HepG2 (cell line): ENCODE data around the gene WNK4. TPM values are rescaled to one million over a fixed set of nuclear protein-coding genes. Genes with fewer than 3 reads are reported as not detected.

Experiments used
- AHR ChIP-seq: IDR thresholded peaks from 2 replicates; pipeline ENCODE4 v1.6.1; 2018; ENCODE audit warnings: missing genetic modification reagents, missing compliant biosample characterization
- KAT2B ChIP-seq: fragments of 150-350 bp; IDR thresholded peaks from 2 replicates; pipeline ENCODE4 v1.6.1; 2014; ENCODE audit warnings: low read depth, low read length, borderline replicate concordance
- KDM6A ChIP-seq: IDR thresholded peaks from 2 replicates; pipeline ENCODE4 v1.6.1; 2016; ENCODE audit warnings: low read depth
- MAF1 ChIP-seq: sonication (generic); formaldehyde crosslinking; IDR thresholded peaks from 2 replicates; pipeline ENCODE4 v1.5.0; 2020; ENCODE audit warnings: missing genetic modification reagents, borderline replicate concordance
- POLR2G ChIP-seq: fragments of 200-400 bp; formaldehyde crosslinking; IDR thresholded peaks from 2 replicates; pipeline ENCODE4 v1.6.1; 2018; ENCODE audit warnings: mild to moderate bottlenecking, low read depth, low read length, moderate library complexity
- PRDM10 ChIP-seq: sonication (generic); formaldehyde crosslinking; IDR thresholded peaks from 2 replicates; pipeline ENCODE4 v1.4.0; 2020; ENCODE audit warnings: low read depth, missing genetic modification reagents
- RNF2 ChIP-seq: fragments of 450-650 bp; conservative IDR thresholded peaks from 2 replicates; pipeline ENCODE4 v1.6.1; 2016; ENCODE audit warnings: low read depth
- ZNF142 ChIP-seq: sonication (generic); formaldehyde crosslinking; IDR thresholded peaks from 2 replicates; pipeline ENCODE4 v1.4.0; 2020; ENCODE audit warnings: missing genetic modification reagents
- ZNF30 ChIP-seq: sonication (generic); formaldehyde crosslinking; IDR thresholded peaks from 2 replicates; pipeline ENCODE4 v1.5.0; 2020; ENCODE audit warnings: mild to moderate bottlenecking, missing genetic modification reagents
- ZNF567 ChIP-seq: sonication (generic); formaldehyde crosslinking; IDR thresholded peaks from 2 replicates; pipeline ENCODE4 v1.8.1; 2023; ENCODE audit warnings: mild to moderate bottlenecking, missing genetic modification reagents, borderline replicate concordance
- ZNF761 ChIP-seq: sonication (generic); formaldehyde crosslinking; conservative IDR thresholded peaks from 2 replicates; pipeline ENCODE4 v1.4.0; 2020; ENCODE audit warnings: mild to moderate bottlenecking, missing genetic modification reagents
- ZNF879 ChIP-seq: sonication (generic); formaldehyde crosslinking; IDR thresholded peaks from 2 replicates; pipeline ENCODE4 v1.8.1; 2023; ENCODE audit warnings: missing genetic modification reagents
- ZSCAN12 ChIP-seq: sonication (generic); formaldehyde crosslinking; IDR thresholded peaks from 2 replicates; pipeline ENCODE4 v1.9.0; 2021; ENCODE audit warnings: mild to moderate bottlenecking, missing genetic modification reagents
- polyA plus RNA-seq, 8 experiments: library from polyadenylated mRNA; depleted of rRNA in 3 of 8; stranded (reverse) in 7 of 8; unstranded in 1 of 8; fragments of >200 nt; fragmentation: Illumina TruSeq in 4 of 8; extraction: Trizol in 4 of 8; gene quantifications; 2 replicates each; pipeline versions ENCODE4 v1.2.1 to v1.2.3, GENCODE V29; 2011 to 2016; ENCODE audit warnings: low read depth in 4 of 8, missing spikeins in 1 of 8, mixed read lengths in 1 of 8; ENCODE audit not compliant: insufficient read depth in 1 of 8
- total RNA-seq, 5 experiments: library from RNA; depleted of rRNA; stranded (reverse); fragments of >200 nt; fragmentation: Illumina TruSeq; extraction: Trizol; gene quantifications; 2 replicates each; pipeline ENCODE4 v1.2.3, GENCODE V29; 2016; ENCODE audit warnings: low read depth in 1 of 5
- TF ChIP-seq, protein P1 (sequence below): IDR thresholded peaks from 2 replicates; pipeline ENCODE4 v1.6.1; 2016
- TF ChIP-seq, protein P2 (sequence below): conservative IDR thresholded peaks from 2 replicates; pipeline ENCODE4 v1.6.1; 2018; ENCODE audit warnings: missing genetic modification reagents

Gene WNK4
- total and polyA plus RNA-seq, 2 of the 13 experiments (the other 11 are each of a cell fraction or from before 2014, with no cell fraction given), result 2.7 to 13.7 TPM

- TF ChIP-seq PRDM10 (peak; percentile 83; the same call in 1 of the 2 replicates), RNF2 (peak; percentile 13; the same call in 1 of the 2 replicates), ZNF879 (CRISPR knock-in tag) (no peak), KAT2B (no peak), ZNF30 (no peak), ZNF567 (CRISPR knock-in tag) (no peak; the same call in 1 of the 2 replicates), ZNF761 (CRISPR knock-in tag) (no peak; the same call in 1 of the 2 replicates), POLR2G (peak; percentile 96), MAF1 (CRISPR knock-in tag) (no peak; the same call in 1 of the 2 replicates), KDM6A (CRISPR knock-in tag) (peak; percentile 95), AHR (CRISPR knock-in tag) (0 out of 2 replicates have a peak, but pooled peaks have one; percentile 26), ZNF142 (no peak; the same call in 1 of the 2 replicates), ZSCAN12 (CRISPR knock-in tag) (no peak)
- TF ChIP-seq, protein P1, sequence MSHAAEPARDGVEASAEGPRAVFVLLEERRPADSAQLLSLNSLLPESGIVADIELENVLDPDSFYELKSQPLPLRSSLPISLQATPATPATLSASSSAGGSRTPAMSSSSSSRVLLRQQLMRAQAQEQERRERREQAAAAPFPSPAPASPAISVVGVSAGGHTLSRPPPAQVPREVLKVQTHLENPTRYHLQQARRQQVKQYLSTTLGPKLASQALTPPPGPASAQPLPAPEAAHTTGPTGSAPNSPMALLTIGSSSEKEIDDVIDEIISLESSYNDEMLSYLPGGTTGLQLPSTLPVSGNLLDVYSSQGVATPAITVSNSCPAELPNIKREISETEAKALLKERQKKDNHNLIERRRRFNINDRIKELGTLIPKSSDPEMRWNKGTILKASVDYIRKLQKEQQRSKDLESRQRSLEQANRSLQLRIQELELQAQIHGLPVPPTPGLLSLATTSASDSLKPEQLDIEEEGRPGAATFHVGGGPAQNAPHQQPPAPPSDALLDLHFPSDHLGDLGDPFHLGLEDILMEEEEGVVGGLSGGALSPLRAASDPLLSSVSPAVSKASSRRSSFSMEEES (CRISPR knock-in tag), result peak; percentile 78
- TF ChIP-seq, protein P2, sequence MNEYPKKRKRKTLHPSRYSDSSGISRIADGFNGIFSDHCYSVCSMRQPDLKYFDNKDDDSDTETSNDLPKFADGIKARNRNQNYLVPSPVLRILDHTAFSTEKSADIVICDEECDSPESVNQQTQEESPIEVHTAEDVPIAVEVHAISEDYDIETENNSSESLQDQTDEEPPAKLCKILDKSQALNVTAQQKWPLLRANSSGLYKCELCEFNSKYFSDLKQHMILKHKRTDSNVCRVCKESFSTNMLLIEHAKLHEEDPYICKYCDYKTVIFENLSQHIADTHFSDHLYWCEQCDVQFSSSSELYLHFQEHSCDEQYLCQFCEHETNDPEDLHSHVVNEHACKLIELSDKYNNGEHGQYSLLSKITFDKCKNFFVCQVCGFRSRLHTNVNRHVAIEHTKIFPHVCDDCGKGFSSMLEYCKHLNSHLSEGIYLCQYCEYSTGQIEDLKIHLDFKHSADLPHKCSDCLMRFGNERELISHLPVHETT, result peak; percentile 21; the same call in 1 of the 2 replicates
Measured at GRCh38 chr17:42779936-42780850, at the start of gene WNK4 (continued).
